HCT116 (cell line): ENCODE measurements around the gene PC.

ENCODE experiments used
- CEBPB ChIP-seq: IDR thresholded peaks from 2 replicates; pipeline ENCODE4 v1.6.1; 2012; ENCODE audit warnings: low read depth
- EZH2 ChIP-seq: fragments of 200-600 bp; sonication (generic); IDR thresholded peaks from 2 replicates; pipeline ENCODE4 v1.6.1; 2017; ENCODE audit warnings: antibody characterized with exemption, mixed run types
- FOSL1 ChIP-seq: IDR thresholded peaks from 2 replicates; pipeline ENCODE4 v1.6.1; 2012; ENCODE audit warnings: low read depth
- JUND ChIP-seq: IDR thresholded peaks from 2 replicates; pipeline ENCODE4 v1.6.1; 2012
- POLR2A ChIP-seq: IDR thresholded peaks from 2 replicates; pipeline ENCODE4 v1.7.0; 2011; ENCODE audit warnings: borderline replicate concordance; ENCODE audit not compliant: insufficient read depth, insufficient read length; ENCODE audit errors: extremely low read depth
- POLR2AphosphoS5 ChIP-seq: IDR thresholded peaks from 2 replicates; pipeline ENCODE4 v1.6.1; 2011; ENCODE audit warnings: mild to moderate bottlenecking, low read depth, low read length, moderate library complexity
- RAD21 ChIP-seq: IDR thresholded peaks from 2 replicates; pipeline ENCODE4 v1.6.1; 2012; ENCODE audit warnings: low read depth, mild to moderate bottlenecking
- TCF7L2 ChIP-seq: IDR thresholded peaks from 2 replicates; pipeline ENCODE4 v1.7.0; 2011; ENCODE audit warnings: borderline replicate concordance, inconsistent platforms; ENCODE audit not compliant: insufficient read depth, insufficient read length; ENCODE audit errors: extremely low read depth
- YY1 ChIP-seq: IDR thresholded peaks from 2 replicates; pipeline ENCODE4 v1.6.1; 2011; ENCODE audit warnings: low read length, low read depth, moderate library complexity, mild to moderate bottlenecking; ENCODE audit not compliant: insufficient replicate concordance; ENCODE audit errors: extremely low read depth
- ZNF274 ChIP-seq: fragments of 200-500 bp; sonication (Bioruptor generic); IDR thresholded peaks from 2 replicates; pipeline ENCODE4 v1.6.1; 2014; ENCODE audit warnings: mild to moderate bottlenecking, low read depth, low read length, inconsistent platforms
- TF ChIP-seq, protein P1 (sequence below), 3 experiments: fragments of 200-600 bp in 1 of 3; sonication (generic) in 1 of 3; IDR thresholded peaks in 2 of 3; conservative IDR thresholded peaks in 1 of 3; 2 replicates each; pipeline ENCODE4 v1.5.1; 2012 to 2017; ENCODE audit warnings: low read depth in 2 of 3, low read length in 2 of 3, antibody characterized with exemption in 1 of 3, borderline replicate concordance in 1 of 3, control low read depth in 1 of 3, mild to moderate bottlenecking in 1 of 3, mixed read lengths in 1 of 3, mixed run types in 1 of 3, moderate library complexity in 1 of 3; ENCODE audit not compliant: insufficient read depth in 1 of 3
- TF ChIP-seq, protein P2 (sequence below): IDR thresholded peaks from 2 replicates; pipeline ENCODE4 v1.6.1; 2012

DNA sequence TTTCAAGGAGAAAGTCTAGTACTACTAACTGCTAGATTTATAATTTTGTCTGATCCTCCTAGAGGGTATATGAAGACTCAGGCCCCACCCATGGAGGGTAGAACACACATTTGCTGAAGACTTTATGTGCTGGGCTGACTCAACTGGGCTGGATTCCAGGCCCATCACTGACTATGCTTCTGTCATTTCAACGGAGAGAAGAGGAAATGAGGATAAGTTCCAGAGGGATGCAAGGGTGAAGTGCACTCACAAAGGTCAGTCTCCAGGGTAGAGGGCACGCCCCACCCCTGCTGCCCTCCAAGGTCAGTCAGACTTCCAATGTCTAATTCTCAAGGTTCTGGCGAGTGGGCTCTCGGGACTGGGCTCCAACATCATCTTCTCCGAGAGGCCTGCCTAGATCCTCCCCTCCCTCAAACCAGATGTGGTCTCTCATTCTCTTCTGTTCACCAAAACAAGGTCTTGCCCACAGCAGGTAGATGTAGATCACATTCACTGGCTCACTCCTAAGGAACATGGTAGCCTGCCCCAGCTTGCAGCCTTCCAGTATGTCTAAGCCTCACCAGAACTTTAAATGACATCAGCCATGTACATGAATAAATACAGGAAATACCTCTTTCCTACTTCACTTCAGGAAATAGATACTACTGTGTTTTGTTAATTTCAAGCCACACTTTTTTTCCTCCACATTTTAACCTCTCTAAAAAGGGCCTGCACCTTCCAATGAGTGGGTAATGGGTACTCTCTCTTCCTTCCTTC lies 9.7 kb upstream of the PC start:
- TF ChIP-seq, protein P1, sequence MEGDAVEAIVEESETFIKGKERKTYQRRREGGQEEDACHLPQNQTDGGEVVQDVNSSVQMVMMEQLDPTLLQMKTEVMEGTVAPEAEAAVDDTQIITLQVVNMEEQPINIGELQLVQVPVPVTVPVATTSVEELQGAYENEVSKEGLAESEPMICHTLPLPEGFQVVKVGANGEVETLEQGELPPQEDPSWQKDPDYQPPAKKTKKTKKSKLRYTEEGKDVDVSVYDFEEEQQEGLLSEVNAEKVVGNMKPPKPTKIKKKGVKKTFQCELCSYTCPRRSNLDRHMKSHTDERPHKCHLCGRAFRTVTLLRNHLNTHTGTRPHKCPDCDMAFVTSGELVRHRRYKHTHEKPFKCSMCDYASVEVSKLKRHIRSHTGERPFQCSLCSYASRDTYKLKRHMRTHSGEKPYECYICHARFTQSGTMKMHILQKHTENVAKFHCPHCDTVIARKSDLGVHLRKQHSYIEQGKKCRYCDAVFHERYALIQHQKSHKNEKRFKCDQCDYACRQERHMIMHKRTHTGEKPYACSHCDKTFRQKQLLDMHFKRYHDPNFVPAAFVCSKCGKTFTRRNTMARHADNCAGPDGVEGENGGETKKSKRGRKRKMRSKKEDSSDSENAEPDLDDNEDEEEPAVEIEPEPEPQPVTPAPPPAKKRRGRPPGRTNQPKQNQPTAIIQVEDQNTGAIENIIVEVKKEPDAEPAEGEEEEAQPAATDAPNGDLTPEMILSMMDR (IDR thresholded peaks at IDR 0.05 in 2 of 3, conservative IDR thresholded peaks at IDR 0.05 in 1 of 3; ENCODE audit: borderline replicate concordance in 1 of 3, insufficient read depth in 1 of 3, low read depth in 2 of 3, low read length in 2 of 3) = no peak
- TF ChIP-seq, protein P2, sequence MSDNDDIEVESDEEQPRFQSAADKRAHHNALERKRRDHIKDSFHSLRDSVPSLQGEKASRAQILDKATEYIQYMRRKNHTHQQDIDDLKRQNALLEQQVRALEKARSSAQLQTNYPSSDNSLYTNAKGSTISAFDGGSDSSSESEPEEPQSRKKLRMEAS = no peak
- TF ChIP-seq TCF7L2 (no peak), POLR2A (no peak), ZNF274 (no peak), EZH2 (no peak), RAD21 (no peak), FOSL1 (no peak), YY1 (no peak), JUND (no peak), POLR2AphosphoS5 (no peak), CEBPB (no peak)
